ENCODE data around the gene AKR7A3.
A peak's percentile ranks its signal among the peaks of the same experiment; 100 is the strongest.

The AKR7A3 gene

DNA sequence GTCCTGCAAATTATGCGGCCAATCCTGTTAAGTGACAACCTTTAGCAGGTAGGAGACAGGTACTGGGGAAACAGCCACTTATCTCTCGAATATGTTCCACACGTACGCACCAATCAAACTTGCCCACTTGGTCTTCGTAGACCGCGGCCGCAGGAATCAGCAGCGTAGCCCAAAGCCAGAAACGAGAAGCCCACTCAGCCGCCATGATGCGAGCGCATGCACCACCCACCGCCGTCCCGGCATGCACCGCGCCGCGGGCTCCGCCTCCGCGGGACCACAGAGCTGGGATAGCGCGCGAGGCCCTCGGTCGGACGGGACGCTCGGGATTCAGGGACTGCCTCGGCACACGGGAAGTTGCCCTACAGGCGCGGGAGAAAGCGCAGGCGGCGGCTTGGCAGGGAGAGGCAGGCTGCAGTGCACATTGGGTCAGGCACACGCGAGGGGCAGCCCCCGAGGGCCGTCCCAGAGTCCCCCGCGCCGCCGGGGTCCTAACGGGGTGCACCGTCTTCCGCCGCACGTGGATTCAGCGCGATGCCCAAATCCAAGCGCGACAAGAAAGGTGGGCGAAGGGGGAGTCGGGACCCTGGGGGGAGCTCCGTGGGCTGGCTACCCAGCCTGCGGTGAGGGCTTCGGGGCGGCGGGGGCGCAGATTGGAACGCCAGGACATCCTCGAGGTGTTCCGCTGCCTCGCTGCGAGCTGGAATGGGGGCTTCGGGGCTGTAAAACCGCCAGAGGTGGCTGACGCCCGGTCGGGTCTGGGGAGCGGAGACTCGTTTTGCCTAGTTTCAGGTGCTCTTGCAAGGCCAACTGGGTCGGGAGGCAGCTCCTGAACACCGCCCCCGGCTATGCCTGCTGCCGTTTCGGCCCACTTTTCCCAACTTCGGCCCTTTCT lies 37.0 kb downstream of the AKR7A3 start, which contains the start of the genes EMC1 and MRTO4:
TSS of gene EMC1 (minus strand) at position 220 of the 892 bp plus-strand sequence. CDS start at position 205, 15 bp downstream.
TSS of gene MRTO4 (plus strand) at position 501 of the 892 bp plus-strand sequence. CDS start at position 532, 31 bp downstream.
- peak; percentile 81 for DNase-seq

DNA sequence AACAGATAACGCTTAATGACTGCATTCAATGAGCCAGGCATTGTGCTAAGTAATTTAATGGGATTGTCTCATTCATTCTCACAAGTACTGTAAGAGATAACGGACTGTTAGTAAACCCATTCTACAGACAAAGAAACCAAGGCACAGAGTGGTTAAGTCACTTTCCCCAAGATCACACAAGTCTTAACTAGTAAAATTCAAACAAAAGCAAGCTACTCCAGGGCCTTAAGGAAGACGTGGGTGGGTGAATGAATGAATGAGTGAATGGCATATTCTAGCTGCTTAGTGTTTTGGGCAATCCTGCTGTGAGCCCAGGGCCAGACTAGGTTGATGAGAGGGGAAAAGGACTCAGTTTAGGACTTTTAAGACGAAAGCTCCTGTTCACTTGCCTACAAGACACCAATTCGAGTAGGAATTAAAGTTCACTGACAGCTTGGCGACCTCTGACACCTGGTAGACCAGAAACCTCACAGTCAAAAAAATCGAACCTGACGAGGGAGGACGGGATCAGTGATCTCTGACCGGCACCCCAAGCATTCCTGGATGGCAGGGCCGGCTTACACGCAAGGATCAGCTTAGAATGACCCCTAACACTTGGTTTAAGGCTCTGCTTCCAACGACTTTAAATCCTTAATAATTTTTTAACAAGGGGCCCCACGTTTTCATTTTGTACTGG lies 37.8 kb downstream of the AKR7A3 start:
- no peak for DNase-seq

DNA sequence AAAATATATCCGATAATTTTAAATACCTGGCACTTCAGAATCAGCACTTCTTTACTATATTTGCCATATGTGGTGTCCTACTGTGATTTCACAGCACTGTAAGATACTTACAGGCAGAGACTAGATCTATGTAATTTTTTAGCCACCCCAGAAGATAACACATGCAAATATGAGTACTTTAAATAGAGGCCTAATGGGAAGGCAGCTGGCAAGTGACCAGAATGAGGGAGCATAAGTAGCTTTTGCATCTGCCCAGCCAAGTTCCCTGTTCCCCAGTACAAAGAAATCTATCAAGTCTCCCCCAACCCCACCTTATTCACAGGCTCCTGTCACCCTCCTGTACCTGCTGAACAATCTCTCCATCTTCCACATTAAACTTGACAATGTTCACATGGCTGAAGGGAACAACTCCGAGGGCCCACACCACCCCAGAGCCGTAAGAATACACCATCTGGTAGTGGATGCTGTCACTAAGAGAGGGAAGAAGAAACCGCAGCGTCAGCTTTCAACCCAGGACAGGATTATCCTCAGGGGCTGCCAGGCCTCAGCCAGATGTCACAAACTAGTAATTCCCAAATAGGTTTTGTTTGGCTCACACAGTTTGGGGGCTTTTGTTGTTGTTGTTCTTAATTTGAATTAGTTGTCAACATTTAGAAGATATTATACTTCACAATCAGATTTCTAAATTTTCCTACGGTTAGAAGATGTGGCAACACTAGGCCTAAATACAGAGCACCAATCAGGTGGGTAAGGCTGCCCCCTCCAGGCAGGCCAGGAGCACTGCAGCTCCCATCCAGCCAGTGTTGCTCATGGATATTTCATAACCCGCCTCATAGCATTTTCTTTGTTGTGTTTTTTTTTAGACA lies 47.7 kb downstream of the AKR7A3 start:
- peak; percentile 37 for DNase-seq

DNA sequence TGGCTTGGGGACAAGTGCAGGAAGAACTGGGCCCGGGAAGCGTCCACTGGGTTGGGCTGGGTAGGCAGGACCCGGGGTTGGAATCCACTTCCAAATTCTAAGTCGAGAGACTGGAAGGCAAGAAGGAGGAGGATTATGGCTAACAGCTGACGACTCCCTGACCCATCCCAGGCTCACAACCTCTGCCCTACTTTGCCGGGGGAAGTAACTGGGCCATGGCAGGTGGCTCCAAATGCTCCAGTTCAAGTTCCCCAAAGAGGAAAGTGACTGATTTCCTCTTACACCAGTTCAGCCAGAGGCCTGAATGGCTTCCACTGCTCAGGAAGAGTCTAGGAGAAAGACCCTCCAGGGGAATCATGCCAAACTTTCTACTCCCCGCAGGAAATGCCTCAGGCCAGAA lies 48.7 kb downstream of the AKR7A3 start:
- DNase-seq = no peak

DNA sequence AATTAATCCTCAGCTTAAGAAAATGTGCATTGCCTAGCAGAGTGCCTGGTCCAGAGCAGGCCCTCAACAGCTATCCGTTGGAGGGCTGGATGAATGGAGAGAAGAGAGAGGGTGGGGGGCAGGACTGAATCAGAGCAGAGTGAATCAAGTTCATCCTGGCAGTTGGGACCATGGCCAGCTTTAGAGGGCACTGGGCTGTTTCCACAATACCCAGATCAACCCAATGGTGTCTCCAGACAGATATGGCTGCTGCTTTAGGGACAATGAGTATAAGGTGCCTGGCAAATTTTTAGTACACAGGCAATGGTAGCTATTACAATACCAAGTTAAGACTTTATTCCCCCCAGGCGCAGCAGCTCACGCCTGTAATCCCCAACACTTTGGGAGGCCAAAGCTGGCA lies 54.3 kb downstream of the AKR7A3 start:
- DNase-seq = no peak

All from NCI-H2227 treated with DMSO at 0.1 percent for 48 hours (cell line).